HepG2 (cell line): ENCODE data around the gene NME7. TPM values are rescaled to one million over a fixed set of nuclear protein-coding genes. Genes with fewer than 3 reads are reported as not detected.

Experiments used
- ATAC-seq: fragments of 200-7000 bp; cut with Tn5 transposase; 3 replicates; pipeline ENCODE4 v1.9.1; 2020; ENCODE audit warnings: mild to moderate bottlenecking, moderate library complexity
- BruUV-seq: library from RNA; stranded (reverse); fragments of 400-500 nt; replicated peaks from 2 replicates; lab custom pipeline; 2021; lab: Mats Ljungman, UMichigan
- CTCF ChIA-PET: fragments of 300-600 bp; formaldehyde crosslinking; extraction: SDS; loops from one replicate; lab custom pipeline; 2021; ENCODE audit warnings: low total read pairs, inconsistent platforms, low intra/inter-chr PET ratio; lab: Yijun Ruan, JAX
- POLR2A ChIA-PET: fragments of 350-600 bp; sonication (Branson Sonifier 250); formaldehyde crosslinking; loops from one replicate; lab custom pipeline; 2020; ENCODE audit warnings: antibody characterized with exemption, inconsistent platforms; lab: Yijun Ruan, JAX
- DNase-seq: peaks from one replicate; pipeline ENCODE4 v3.0.0-alpha.2; 2015; ENCODE audit warnings: low spot score
- FAIRE-seq: peaks from 3 replicates; lab custom pipeline; 2011; peaks lifted over from hg19 to GRCh38; lab: Jason Lieb, UNC
- H2AFZ ChIP-seq: one replicate; pipeline ENCODE4 v1.6.1; 2011; ENCODE audit warnings: low read length, inconsistent platforms
- H3K27ac ChIP-seq: fragments of 300-600 bp; 3 replicates; pipeline ENCODE4 v1.8.0; 2011; ENCODE audit warnings: mixed run types, mild to moderate bottlenecking, mixed read lengths, low read length, inconsistent platforms; ENCODE audit not compliant: insufficient read depth; ENCODE audit errors: extremely low read length
- H3K27me3 ChIP-seq, 2 experiments: fragments of 200-600 bp in 1 of 2; 2 replicates in 1 of 2; 3 replicates in 1 of 2; pipeline versions ENCODE4 v1.6.0 to v1.8.0; 2011; ENCODE audit warnings: low read length in 2 of 2, mild to moderate bottlenecking in 2 of 2, moderate library complexity in 2 of 2, inconsistent platforms in 1 of 2; ENCODE audit not compliant: insufficient read depth in 2 of 2, control insufficient read depth in 1 of 2
- H3K36me3 ChIP-seq, 2 experiments: fragments of 200-600 bp in 1 of 2; replicated peaks in 1 of 2; 2 replicates in 1 of 2; 3 replicates in 1 of 2; pipeline versions ENCODE4 v1.5.1 to v1.8.0; 2011; ENCODE audit warnings: low read length in 2 of 2, inconsistent platforms in 1 of 2; ENCODE audit not compliant: insufficient read depth in 2 of 2, control insufficient read depth in 1 of 2
- H3K4me1 ChIP-seq: 2 replicates; pipeline ENCODE4 v1.5.1; 2012; ENCODE audit warnings: low read length, inconsistent platforms; ENCODE audit not compliant: insufficient read depth
- H3K4me2 ChIP-seq: 2 replicates; pipeline ENCODE4 v1.6.0; 2011; ENCODE audit warnings: low read depth, low read length, inconsistent platforms
- H3K4me3 ChIP-seq, 3 experiments: fragments of 200-600 bp in 1 of 3; sonication (generic), shearing (Covaris generic) in 1 of 3; replicated peaks in 1 of 3; 2 replicates each; pipeline ENCODE4 v1.5.1; 2011 to 2016; ENCODE audit warnings: low read length in 3 of 3, inconsistent platforms in 2 of 3, low read depth in 2 of 3, mild to moderate bottlenecking in 2 of 3, control low read depth in 1 of 3, mixed read lengths in 1 of 3; ENCODE audit not compliant: insufficient read depth in 1 of 3
- H3K79me2 ChIP-seq: one replicate; pipeline ENCODE4 v1.6.1; 2011; ENCODE audit warnings: low read length, inconsistent platforms; ENCODE audit not compliant: insufficient read depth
- H3K9ac ChIP-seq: 2 replicates; pipeline ENCODE4 v1.6.0; 2011; ENCODE audit warnings: mild to moderate bottlenecking, low read depth, low read length, inconsistent platforms; ENCODE audit not compliant: insufficient read depth
- H3K9me3 ChIP-seq: 2 replicates; pipeline ENCODE4 v1.5.1; 2012; ENCODE audit warnings: mild to moderate bottlenecking, low read length
- H4K20me1 ChIP-seq: 2 replicates; pipeline ENCODE4 v1.6.0; 2011; ENCODE audit warnings: inconsistent platforms, mild to moderate bottlenecking, low read length, moderate library complexity; ENCODE audit not compliant: insufficient read depth
- AKAP8 ChIP-seq: sonication (generic); formaldehyde crosslinking; IDR thresholded peaks from 2 replicates; pipeline ENCODE4 v1.5.1; 2020; ENCODE audit warnings: mild to moderate bottlenecking, missing genetic modification reagents
- ARNTL ChIP-seq: sonication (generic); formaldehyde crosslinking; IDR thresholded peaks from 2 replicates; pipeline ENCODE4 v1.4.0; 2020; ENCODE audit warnings: mild to moderate bottlenecking, missing genetic modification reagents
- HNRNPH1 ChIP-seq: fragments of 200-400 bp; formaldehyde crosslinking; optimal IDR thresholded peaks from 2 replicates; pipeline ENCODE3; 2017; ENCODE audit warnings: mild to moderate bottlenecking, low read depth, low read length
- KLF11 ChIP-seq: IDR thresholded peaks from 2 replicates; pipeline ENCODE4 v1.6.1; 2016; ENCODE audit warnings: missing compliant biosample characterization
- NFIC ChIP-seq: IDR thresholded peaks from 2 replicates; pipeline ENCODE4 v1.6.1; 2012; ENCODE audit warnings: mild to moderate bottlenecking, low read length, inconsistent platforms
- ONECUT2 ChIP-seq: sonication (generic); formaldehyde crosslinking; IDR thresholded peaks from 2 replicates; pipeline ENCODE4 v1.4.0; 2020; ENCODE audit warnings: missing genetic modification reagents
- RXRB ChIP-seq: IDR thresholded peaks from 2 replicates; pipeline ENCODE4 v1.6.1; 2016; ENCODE audit warnings: borderline replicate concordance, missing genetic modification reagents, missing compliant biosample characterization
- SMC3 ChIP-seq: IDR thresholded peaks from 2 replicates; pipeline ENCODE4 v1.6.1; 2011; ENCODE audit warnings: low read length, improper control_type of control experiment
- SOX5 ChIP-seq: IDR thresholded peaks from 2 replicates; pipeline ENCODE4 v1.6.1; 2016; ENCODE audit warnings: borderline replicate concordance
- SP1 ChIP-seq, 2 experiments: fragments of 450-650 bp in 1 of 2; sonication (generic) in 1 of 2; formaldehyde crosslinking in 1 of 2; IDR thresholded peaks; 2 replicates each; pipeline versions ENCODE4 v1.4.0 to v1.6.1; 2016 to 2020; ENCODE audit warnings: missing genetic modification reagents in 1 of 2
- ZNF530 ChIP-seq: sonication (generic); formaldehyde crosslinking; IDR thresholded peaks from 2 replicates; pipeline ENCODE4 v1.5.0; 2020; ENCODE audit warnings: low read depth, mild to moderate bottlenecking, missing genetic modification reagents
- WGBS: methylation state at CpG from one replicate; pipeline ENCODE4 v1.1.6; 2017; ENCODE audit warnings: low lambda C conversion rate; 5-methylcytosine and 5-hydroxymethylcytosine counted together
- in situ Hi-C: cut with HindIII; loops from 2 replicates; pipeline ENCODE4 v1.10.0; 2017; ENCODE audit warnings: low pct_unique_long_range_greater_than_20kb; ENCODE audit not compliant: extremely low pct_ligation_motif_present
- intact Hi-C: fragments of 100-400 bp; cut with micrococcal nuclease; formaldehyde crosslinking; loops from one replicate; pipeline ENCODE4 v1.10.0; 2022; ENCODE audit not compliant: unreplicated experiment
- polyA plus RNA-seq, 8 experiments: library from polyadenylated mRNA; depleted of rRNA in 3 of 8; stranded (reverse) in 7 of 8; unstranded in 1 of 8; fragments of >200 nt; fragmentation: Illumina TruSeq in 4 of 8; extraction: Trizol in 4 of 8; gene quantifications; 2 replicates each; pipeline versions ENCODE4 v1.2.1 to v1.2.3, GENCODE V29; 2011 to 2016; ENCODE audit warnings: low read depth in 4 of 8, missing spikeins in 1 of 8, mixed read lengths in 1 of 8; ENCODE audit not compliant: insufficient read depth in 1 of 8
- total RNA-seq, 5 experiments: library from RNA; depleted of rRNA; stranded (reverse); fragments of >200 nt; fragmentation: Illumina TruSeq; extraction: Trizol; gene quantifications; 2 replicates each; pipeline ENCODE4 v1.2.3, GENCODE V29; 2016; ENCODE audit warnings: low read depth in 1 of 5
- TF ChIP-seq, protein P1 (sequence below): sonication (generic); formaldehyde crosslinking; IDR thresholded peaks from 2 replicates; pipeline ENCODE4 v1.9.0; 2021; ENCODE audit warnings: missing genetic modification reagents, mild to moderate bottlenecking, borderline replicate concordance

The NME7 gene
- total and polyA plus RNA-seq, 2 of the 13 experiments (the other 11 are each of a cell fraction or from before 2014, with no cell fraction given) = 9.4 to 22.5 TPM

DNA sequence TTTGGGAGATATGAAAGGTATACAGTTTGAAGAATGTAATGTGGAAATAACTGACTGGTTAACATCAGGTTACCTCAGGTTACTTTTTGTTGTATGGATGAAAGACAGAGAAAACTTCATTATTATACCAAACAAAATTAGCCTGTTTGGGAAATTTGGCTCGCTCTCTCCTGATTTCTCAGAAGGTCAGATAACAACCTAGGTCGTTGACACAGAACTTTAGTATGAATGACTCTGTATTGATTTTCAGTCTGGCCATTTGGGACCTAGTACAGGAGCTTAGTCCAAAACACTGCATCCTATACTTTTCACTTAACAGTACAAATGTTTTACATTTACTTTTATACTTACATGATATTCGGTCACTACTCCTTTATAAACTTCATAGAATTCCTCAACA lies 132.8 kb downstream of the NME7 start:
- no peaks in the 10 kb centered on the region for H4K20me1 ChIP-seq
- H3K9ac ChIP-seq = no peak overlapping the region
- no peak overlapping the region for H3K4me3 ChIP-seq
- DNase-seq (no peak), FAIRE-seq (no peak), ATAC-seq (no peak)
- no peaks in the 10 kb centered on the region for H3K27me3 ChIP-seq
- H2AFZ ChIP-seq = no peak overlapping the region
- H3K4me1 ChIP-seq = no peaks in the 10 kb centered on the region
- no peaks in the 10 kb centered on the region for H3K9me3 ChIP-seq
- intact Hi-C loops (no loop called here), in situ Hi-C loops (no loop called here)
- H3K4me2 ChIP-seq = no peak overlapping the region
- CTCF ChIA-PET = no interaction called here
- no TSS peak for BruUV-seq
- 58% methylated on average over 3 of the region's 3 CpGs for WGBS
- no peaks in the 10 kb centered on the region for H3K79me2 ChIP-seq
- POLR2A ChIA-PET = no interaction called here
- H3K27ac ChIP-seq = no peak overlapping the region
- TF ChIP-seq SOX5 (CRISPR knock-in tag) = no peak
- TF ChIP-seq RXRB = 0 out of 2 replicates have a peak, but pooled peaks have one; percentile 22
- TF ChIP-seq ONECUT2 (CRISPR knock-in tag) = peak; percentile 73; the same call in 1 of the 2 replicates
- no peaks in the 10 kb centered on the region for H3K36me3 ChIP-seq

DNA sequence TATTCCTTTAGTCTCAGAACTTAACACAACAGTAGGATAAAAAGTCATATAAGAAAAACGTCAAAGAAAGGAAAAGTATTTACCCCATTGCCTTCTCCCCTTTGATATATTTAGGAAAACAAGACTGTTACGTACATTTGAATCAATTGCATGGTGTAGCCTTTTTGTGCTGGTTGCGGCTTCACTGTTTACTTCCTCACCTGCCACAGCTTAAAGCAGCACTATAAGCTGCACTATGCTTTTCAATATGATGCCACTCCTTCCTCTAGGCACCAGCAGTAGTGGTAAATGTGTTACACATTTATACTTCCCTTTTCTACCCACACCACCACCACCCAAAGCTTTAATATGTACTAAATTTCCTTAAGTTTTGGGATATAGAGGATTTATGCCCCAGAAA lies 150.0 kb downstream of the NME7 start:
- H3K4me3 ChIP-seq = no peak overlapping the region
- WGBS = 92% methylated on average over 3 of the region's 3 CpGs
- DNase-seq (no peak), FAIRE-seq (no peak)
- no peaks in the 10 kb centered on the region for H3K9me3 ChIP-seq
- CTCF ChIA-PET = no interaction called here
- POLR2A ChIA-PET = no interaction called here
- H3K4me2 ChIP-seq = no peak overlapping the region
- TF ChIP-seq SP1 (IDR thresholded peaks at IDR 0.05) (no peak), SP1 (CRISPR knock-in tag; IDR thresholded peaks at IDR 0.05) (no peak), ZNF530 (no peak), ARNTL (CRISPR knock-in tag) (no peak), AKAP8 (CRISPR knock-in tag) (no peak), NFIC (no peak), SMC3 (no peak), KLF11 (CRISPR knock-in tag) (no peak), HNRNPH1 (no peak)
- TF ChIP-seq, protein P1, sequence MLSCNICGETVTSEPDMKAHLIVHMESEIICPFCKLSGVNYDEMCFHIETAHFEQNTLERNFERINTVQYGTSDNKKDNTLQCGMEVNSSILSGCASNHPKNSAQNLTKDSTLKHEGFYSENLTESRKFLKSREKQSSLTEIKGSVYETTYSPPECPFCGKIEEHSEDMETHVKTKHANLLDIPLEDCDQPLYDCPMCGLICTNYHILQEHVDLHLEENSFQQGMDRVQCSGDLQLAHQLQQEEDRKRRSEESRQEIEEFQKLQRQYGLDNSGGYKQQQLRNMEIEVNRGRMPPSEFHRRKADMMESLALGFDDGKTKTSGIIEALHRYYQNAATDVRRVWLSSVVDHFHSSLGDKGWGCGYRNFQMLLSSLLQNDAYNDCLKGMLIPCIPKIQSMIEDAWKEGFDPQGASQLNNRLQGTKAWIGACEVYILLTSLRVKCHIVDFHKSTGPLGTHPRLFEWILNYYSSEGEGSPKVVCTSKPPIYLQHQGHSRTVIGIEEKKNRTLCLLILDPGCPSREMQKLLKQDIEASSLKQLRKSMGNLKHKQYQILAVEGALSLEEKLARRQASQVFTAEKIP (CRISPR knock-in tag) = no peak
- TF ChIP-seq, all 625 proteins: peak for 0
- H3K27ac ChIP-seq = no peak overlapping the region
- intact Hi-C loops = no loop called here
- no peak overlapping the region for H3K9ac ChIP-seq
- H3K4me1 ChIP-seq = no peaks in the 10 kb centered on the region
- no peaks in the 10 kb centered on the region; a peak in 1 of 5 replicates for H3K36me3 ChIP-seq
- in situ Hi-C loops = no loop called here
- no peaks in the 10 kb centered on the region for H3K79me2 ChIP-seq
- H3K27me3 ChIP-seq = no peaks in the 10 kb centered on the region
- H2AFZ ChIP-seq = no peak overlapping the region
- H4K20me1 ChIP-seq = no peaks in the 10 kb centered on the region
- no peak for ATAC-seq
- BruUV-seq = no TSS peak
